HCT116 (cell line): ENCODE measurements around the gene COTL1. TPM values are rescaled to one million over a fixed set of nuclear protein-coding genes. Genes with fewer than 3 reads are reported as not detected.

Experiments used
- ATAC-seq: fragments of 200-7000 bp; cut with Tn5 transposase; 2 replicates; pipeline ENCODE4 v1.9.1; 2020; ENCODE audit warnings: mild to moderate bottlenecking, moderate library complexity
- BruUV-seq: library from RNA; stranded (reverse); fragments of 400-500 nt; replicated peaks from 2 replicates; lab custom pipeline; 2021; lab: Mats Ljungman, UMichigan
- CTCF ChIA-PET: fragments of 300-600 bp; sonication (Branson Sonifier 250); formaldehyde crosslinking; loops from one replicate; lab custom pipeline; 2021; ENCODE audit warnings: antibody characterized with exemption; lab: Charles Lee
- POLR2A ChIA-PET: fragments of 300-600, 350-600 bp; sonication (Branson Sonifier 250); formaldehyde crosslinking; loops from one replicate; lab custom pipeline; 2021; ENCODE audit warnings: antibody characterized with exemption; lab: Charles Lee
- RAD21 ChIA-PET, 2 experiments: fragments of 300-600 bp; sonication (Branson Sonifier 250); formaldehyde crosslinking; loops; one replicate each; lab custom pipeline; 2023; ENCODE audit warnings: low total read pairs in 2 of 2; ENCODE audit not compliant: uncharacterized antibody in 2 of 2, unreplicated experiment in 2 of 2, low non-redundant PET in 1 of 2; lab: Charles Lee
- DNase-seq: peaks from one replicate; pipeline ENCODE4 v3.0.0-alpha.2; 2010; ENCODE audit warnings: low read depth, low spot score
- H2AFZ ChIP-seq: fragments of 200-600 bp; shearing (Covaris generic), sonication (generic); 2 replicates; pipeline ENCODE4 v1.6.1; 2017; ENCODE audit warnings: low read depth, mixed run types, mixed read lengths, antibody characterized with exemption, low read length; ENCODE audit not compliant: poor library complexity, severe bottlenecking
- H3K27ac ChIP-seq: 2 replicates; pipeline ENCODE4 v1.5.1; 2012; ENCODE audit warnings: low read depth, low read length
- H3K27me3 ChIP-seq: fragments of 200-600 bp; sonication (generic); 2 replicates; pipeline ENCODE4 v1.6.1; 2016; ENCODE audit warnings: mixed run types, low read length, mixed read lengths; ENCODE audit not compliant: insufficient read depth
- H3K36me3 ChIP-seq, 2 experiments: fragments of 200-500 bp in 1 of 2; fragments of 200-600 bp in 1 of 2; sonication (Bioruptor generic) in 1 of 2; sonication (generic) in 1 of 2; 2 replicates each; pipeline versions ENCODE4 v1.5.1 to v1.6.1; 2014 to 2016; ENCODE audit warnings: low read length in 2 of 2, inconsistent platforms in 1 of 2, mixed read lengths in 1 of 2, mixed run types in 1 of 2; ENCODE audit not compliant: insufficient read depth in 2 of 2, control insufficient read depth in 1 of 2
- H3K4me1 ChIP-seq, 2 experiments: fragments of 200-600 bp in 1 of 2; sonication (generic) in 1 of 2; 2 replicates each; pipeline versions ENCODE4 v1.5.1 to v1.6.1; 2012 to 2017; ENCODE audit warnings: low read length in 2 of 2, inconsistent platforms in 1 of 2, mild to moderate bottlenecking in 1 of 2, mixed read lengths in 1 of 2, mixed run types in 1 of 2, moderate library complexity in 1 of 2; ENCODE audit not compliant: insufficient read depth in 2 of 2, control insufficient read depth in 1 of 2
- H3K4me2 ChIP-seq: fragments of 200-600 bp; sonication (generic); 2 replicates; pipeline ENCODE4 v1.6.1; 2017; ENCODE audit warnings: mixed run types, low read length, mixed read lengths
- H3K4me3 ChIP-seq, 2 experiments: fragments of 200-600 bp in 1 of 2; sonication (generic) in 1 of 2; replicated peaks in 1 of 2; 2 replicates each; pipeline ENCODE4 v1.5.1; 2011 to 2016; ENCODE audit warnings: low read length in 2 of 2, control low read depth in 1 of 2, low read depth in 1 of 2, mild to moderate bottlenecking in 1 of 2, mixed read lengths in 1 of 2, mixed run types in 1 of 2
- H3K79me2 ChIP-seq: fragments of 200-600 bp; sonication (generic); 2 replicates; pipeline ENCODE4 v1.6.1; 2017; ENCODE audit warnings: mild to moderate bottlenecking, mixed run types, low read length, moderate library complexity, mixed read lengths; ENCODE audit not compliant: insufficient read depth
- H3K9ac ChIP-seq: fragments of 200-600 bp; sonication (generic); 2 replicates; pipeline ENCODE4 v1.6.1; 2016; ENCODE audit warnings: low read length, mixed read lengths
- H3K9me2 ChIP-seq: fragments of 200-600 bp; sonication (generic), shearing (Covaris generic); 2 replicates; pipeline ENCODE4 v1.6.1; 2017; ENCODE audit warnings: mixed run types, mild to moderate bottlenecking, moderate library complexity; ENCODE audit not compliant: insufficient read depth
- H3K9me3 ChIP-seq, 2 experiments: fragments of 200-500 bp in 1 of 2; fragments of 200-600 bp in 1 of 2; sonication (Bioruptor generic) in 1 of 2; sonication (generic) in 1 of 2; 2 replicates each; pipeline ENCODE4 v1.6.1; 2014 to 2017; ENCODE audit warnings: low read length in 2 of 2, mixed read lengths in 2 of 2, inconsistent platforms in 1 of 2, low read depth in 1 of 2, mild to moderate bottlenecking in 1 of 2, mixed run types in 1 of 2, moderate library complexity in 1 of 2; ENCODE audit not compliant: control insufficient read depth in 1 of 2, insufficient read depth in 1 of 2
- H4K20me1 ChIP-seq: fragments of 200-600 bp; sonication (generic), shearing (Covaris generic); 2 replicates; pipeline ENCODE4 v1.6.1; 2017; ENCODE audit warnings: mixed run types, mild to moderate bottlenecking, moderate library complexity; ENCODE audit not compliant: insufficient read depth
- CEBPB ChIP-seq: IDR thresholded peaks from 2 replicates; pipeline ENCODE4 v1.6.1; 2012; ENCODE audit warnings: low read depth
- EGR1 ChIP-seq: IDR thresholded peaks from 2 replicates; pipeline ENCODE4 v1.6.1; 2012; ENCODE audit warnings: low read depth
- EZH2 ChIP-seq: fragments of 200-600 bp; sonication (generic); IDR thresholded peaks from 2 replicates; pipeline ENCODE4 v1.6.1; 2017; ENCODE audit warnings: antibody characterized with exemption, mixed run types
- FOSL1 ChIP-seq: IDR thresholded peaks from 2 replicates; pipeline ENCODE4 v1.6.1; 2012; ENCODE audit warnings: low read depth
- SRF ChIP-seq: IDR thresholded peaks from 2 replicates; pipeline ENCODE4 v1.6.1; 2012; ENCODE audit warnings: low read depth
- TCF7L2 ChIP-seq: IDR thresholded peaks from 2 replicates; pipeline ENCODE4 v1.7.0; 2011; ENCODE audit warnings: borderline replicate concordance, inconsistent platforms; ENCODE audit not compliant: insufficient read depth, insufficient read length; ENCODE audit errors: extremely low read depth
- YY1 ChIP-seq: IDR thresholded peaks from 2 replicates; pipeline ENCODE4 v1.6.1; 2011; ENCODE audit warnings: low read length, low read depth, moderate library complexity, mild to moderate bottlenecking; ENCODE audit not compliant: insufficient replicate concordance; ENCODE audit errors: extremely low read depth
- intact Hi-C: fragments of 100-400 bp; cut with micrococcal nuclease; formaldehyde crosslinking; loops from 2 replicates; pipeline ENCODE4 v1.10.0; 2022
- total RNA-seq: library from RNA; stranded (reverse); gene quantifications from one replicate; pipeline ENCODE4 v1.2.1, GENCODE V29; 2021; ENCODE audit not compliant: unreplicated experiment
- TF ChIP-seq, protein P1 (sequence below): IDR thresholded peaks from 2 replicates; pipeline ENCODE4 v1.6.1; 2012; ENCODE audit warnings: low read depth

COTL1 gene
- total RNA-seq, 1 experiment from 2014 or later, result 276 TPM

DNA sequence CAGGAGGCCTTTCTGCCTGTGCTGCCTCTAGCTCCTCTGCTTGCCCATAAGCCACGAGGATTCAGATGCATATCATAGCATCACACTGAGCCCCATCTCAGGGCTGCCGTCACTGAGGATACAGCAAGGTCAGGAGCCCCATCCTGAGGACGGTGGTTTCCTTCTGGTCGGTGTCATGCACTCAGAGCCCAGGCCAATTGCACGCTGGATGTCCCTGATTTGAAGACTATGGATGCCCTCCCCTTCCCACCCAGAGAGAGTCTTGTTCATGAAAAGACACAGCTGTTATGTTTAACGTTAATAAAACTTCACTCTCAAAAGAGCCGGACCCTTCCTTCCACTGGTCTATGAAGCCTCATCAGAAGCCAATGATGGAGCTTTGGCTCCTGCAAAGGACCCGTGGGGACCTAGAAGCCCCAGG is 19.9 kb downstream of the COTL1 start:
- POLR2A ChIA-PET, result interaction anchor here (2.1 kb wide), 1 partner anchor 21 kb away, joined by 6 read pairs; the partner anchor contains the start of gene COTL1
- TF ChIP-seq EZH2 (no peak), YY1 (no peak), SRF (no peak), CEBPB (no peak), FOSL1 (no peak), TCF7L2 (no peak), EGR1 (no peak)
- TF ChIP-seq, protein P1, sequence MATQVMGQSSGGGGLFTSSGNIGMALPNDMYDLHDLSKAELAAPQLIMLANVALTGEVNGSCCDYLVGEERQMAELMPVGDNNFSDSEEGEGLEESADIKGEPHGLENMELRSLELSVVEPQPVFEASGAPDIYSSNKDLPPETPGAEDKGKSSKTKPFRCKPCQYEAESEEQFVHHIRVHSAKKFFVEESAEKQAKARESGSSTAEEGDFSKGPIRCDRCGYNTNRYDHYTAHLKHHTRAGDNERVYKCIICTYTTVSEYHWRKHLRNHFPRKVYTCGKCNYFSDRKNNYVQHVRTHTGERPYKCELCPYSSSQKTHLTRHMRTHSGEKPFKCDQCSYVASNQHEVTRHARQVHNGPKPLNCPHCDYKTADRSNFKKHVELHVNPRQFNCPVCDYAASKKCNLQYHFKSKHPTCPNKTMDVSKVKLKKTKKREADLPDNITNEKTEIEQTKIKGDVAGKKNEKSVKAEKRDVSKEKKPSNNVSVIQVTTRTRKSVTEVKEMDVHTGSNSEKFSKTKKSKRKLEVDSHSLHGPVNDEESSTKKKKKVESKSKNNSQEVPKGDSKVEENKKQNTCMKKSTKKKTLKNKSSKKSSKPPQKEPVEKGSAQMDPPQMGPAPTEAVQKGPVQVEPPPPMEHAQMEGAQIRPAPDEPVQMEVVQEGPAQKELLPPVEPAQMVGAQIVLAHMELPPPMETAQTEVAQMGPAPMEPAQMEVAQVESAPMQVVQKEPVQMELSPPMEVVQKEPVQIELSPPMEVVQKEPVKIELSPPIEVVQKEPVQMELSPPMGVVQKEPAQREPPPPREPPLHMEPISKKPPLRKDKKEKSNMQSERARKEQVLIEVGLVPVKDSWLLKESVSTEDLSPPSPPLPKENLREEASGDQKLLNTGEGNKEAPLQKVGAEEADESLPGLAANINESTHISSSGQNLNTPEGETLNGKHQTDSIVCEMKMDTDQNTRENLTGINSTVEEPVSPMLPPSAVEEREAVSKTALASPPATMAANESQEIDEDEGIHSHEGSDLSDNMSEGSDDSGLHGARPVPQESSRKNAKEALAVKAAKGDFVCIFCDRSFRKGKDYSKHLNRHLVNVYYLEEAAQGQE, result no peak
- intact Hi-C loops, result no loop called here
- CTCF ChIA-PET, result interaction anchor here (0.7 kb wide), 1 partner anchor 12 kb away, joined by 4 read pairs; no protein-coding TSS in a partner anchor
- no peaks in the 10 kb centered on the region for H3K9me2 ChIP-seq
- RAD21 ChIA-PET, result no interaction called here
- ATAC-seq (no peak), DNase-seq (no peak)
- H3K4me2 ChIP-seq, result no peak overlapping the region
- H3K9me3 ChIP-seq, result no peaks in the 10 kb centered on the region
- no peak overlapping the region for H3K9ac ChIP-seq
- H3K27ac ChIP-seq, result no peak overlapping the region
- no peak overlapping the region for H2AFZ ChIP-seq
- no TSS peak for BruUV-seq
- no peaks in the 10 kb centered on the region for H3K27me3 ChIP-seq
- no peak overlapping the region for H3K4me3 ChIP-seq
- H3K79me2 ChIP-seq, result peaks cover 89% of the 10 kb centered on the region
- H3K36me3 ChIP-seq, result no peaks in the 10 kb centered on the region
- H3K4me1 ChIP-seq, result peaks cover 26 to 27% of the 10 kb centered on the region in 2 experiments
- H4K20me1 ChIP-seq, result peaks cover 4% of the 10 kb centered on the region; the same call in 1 of the 2 replicates
